GM19035 (cell line): Measurements from ENCODE around the gene AUTS2.

ENCODE experiments used
- ATAC-seq: cut with Tn5 transposase; IDR thresholded peaks from one replicate; pipeline ENCODE4 v1.9.1; 2021; ENCODE audit not compliant: unreplicated experiment

AUTS2 gene

DNA sequence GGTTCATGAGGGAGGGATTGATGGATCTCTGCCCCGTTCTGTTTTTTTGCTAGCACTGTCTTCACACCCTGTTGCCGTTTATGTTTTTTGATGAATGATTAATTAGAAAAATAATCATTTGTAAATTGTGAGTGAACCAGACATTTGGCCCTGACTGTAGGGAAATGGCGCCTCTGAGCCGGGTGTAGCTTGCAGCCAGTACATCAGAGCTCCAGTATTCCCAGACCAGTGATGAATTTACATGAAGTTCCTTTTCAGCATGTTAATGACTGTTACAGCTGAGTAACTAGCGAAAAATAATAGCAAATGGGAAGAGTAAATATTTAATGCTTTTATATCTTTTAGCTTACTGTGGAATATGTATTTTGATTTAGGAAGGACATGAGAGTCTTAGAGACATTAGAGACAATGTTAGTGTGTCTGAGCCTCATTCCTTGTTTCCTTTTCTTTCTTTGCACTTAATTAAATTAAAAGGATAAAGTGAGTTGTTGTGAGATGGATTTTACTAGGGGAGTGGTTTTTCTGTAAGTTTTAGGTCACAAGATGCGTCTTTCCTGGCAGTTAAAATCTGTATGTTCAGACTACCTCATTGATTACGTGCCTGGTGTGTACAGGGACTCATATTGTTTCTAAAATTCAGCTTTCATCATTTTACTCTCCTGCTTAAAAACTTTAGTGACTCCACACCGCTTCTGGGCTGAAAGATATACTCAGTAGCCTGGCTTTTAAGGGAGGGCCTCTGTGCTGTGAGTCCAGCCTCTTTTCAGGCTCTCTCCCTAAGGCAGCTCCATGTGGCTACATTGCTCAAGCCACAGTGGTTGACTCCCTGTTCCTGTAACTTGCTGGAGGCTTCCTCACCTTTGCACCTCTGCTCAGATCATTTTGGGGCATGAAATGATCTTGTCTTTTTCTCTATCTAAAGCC, 86.4 kb downstream of the AUTS2 start:
- no peak for ATAC-seq

DNA sequence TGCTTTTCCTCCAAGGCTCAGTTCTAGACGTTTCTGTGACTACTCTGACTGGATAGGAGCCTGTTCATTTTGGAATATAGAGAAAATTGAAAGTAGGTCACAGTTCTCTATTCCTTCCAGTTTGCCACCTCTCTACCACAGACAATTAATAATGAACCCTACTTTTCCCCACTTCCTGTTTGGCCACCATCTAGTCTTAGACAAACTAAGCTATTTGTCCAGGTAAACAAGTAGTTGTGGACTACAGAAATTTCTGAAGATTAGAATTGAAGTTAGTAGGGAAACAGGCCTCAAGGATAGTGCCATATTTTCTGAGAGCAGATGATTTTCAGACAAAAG, 87.0 kb downstream of the AUTS2 start:
- peak; percentile 44 for ATAC-seq

DNA sequence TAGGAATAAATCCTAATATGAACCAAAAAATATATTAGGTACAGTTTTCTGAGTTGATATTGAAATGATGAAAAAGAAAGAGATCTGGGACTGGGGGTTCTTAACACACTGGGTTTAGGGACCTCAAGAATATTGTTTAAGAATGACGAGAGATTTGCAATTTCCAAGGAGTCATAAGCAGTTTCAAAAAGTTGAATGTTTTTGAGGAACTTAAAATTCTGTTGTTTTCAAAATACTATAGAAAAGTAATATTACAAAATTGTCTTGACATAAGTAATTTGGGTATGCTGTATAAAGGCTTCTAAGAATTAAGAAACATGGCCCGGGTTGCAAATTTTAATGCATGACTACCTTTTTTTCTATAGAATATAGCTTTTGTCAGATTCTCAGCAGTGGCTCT, 88.1 kb downstream of the AUTS2 start:
- no peak for ATAC-seq

DNA sequence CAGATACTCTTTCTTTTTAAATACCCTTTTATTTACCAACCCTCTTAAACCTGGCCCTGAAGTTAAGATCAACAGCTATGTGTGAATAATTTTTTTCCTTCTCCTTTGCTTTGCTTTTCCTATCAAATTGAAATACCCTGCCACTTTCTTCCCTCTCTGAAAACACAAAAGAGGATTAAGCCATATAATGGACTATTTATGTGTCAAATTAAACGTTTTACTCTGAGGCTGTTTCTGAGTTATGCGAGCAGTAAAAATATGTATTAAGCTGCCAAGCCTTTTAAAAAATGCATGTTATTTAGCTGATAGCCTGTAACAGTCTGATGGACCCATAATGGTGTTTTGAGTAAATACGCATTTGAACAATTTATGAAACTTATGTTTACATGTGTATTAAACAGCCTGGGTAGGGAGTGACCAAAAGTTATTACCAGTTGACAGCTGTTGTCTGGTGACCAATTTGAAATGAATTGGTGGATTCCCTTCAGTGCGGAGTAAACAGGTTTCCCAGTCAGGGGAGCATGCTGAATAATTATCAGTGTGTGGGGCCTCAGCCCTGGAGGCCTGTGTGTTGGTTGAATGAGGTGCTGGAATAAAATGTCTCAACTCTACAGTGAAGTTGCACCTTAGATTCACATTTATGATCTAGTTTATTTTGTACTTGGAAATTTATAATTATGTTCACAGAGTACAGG, 89.6 kb downstream of the AUTS2 start:
- ATAC-seq = no peak

DNA sequence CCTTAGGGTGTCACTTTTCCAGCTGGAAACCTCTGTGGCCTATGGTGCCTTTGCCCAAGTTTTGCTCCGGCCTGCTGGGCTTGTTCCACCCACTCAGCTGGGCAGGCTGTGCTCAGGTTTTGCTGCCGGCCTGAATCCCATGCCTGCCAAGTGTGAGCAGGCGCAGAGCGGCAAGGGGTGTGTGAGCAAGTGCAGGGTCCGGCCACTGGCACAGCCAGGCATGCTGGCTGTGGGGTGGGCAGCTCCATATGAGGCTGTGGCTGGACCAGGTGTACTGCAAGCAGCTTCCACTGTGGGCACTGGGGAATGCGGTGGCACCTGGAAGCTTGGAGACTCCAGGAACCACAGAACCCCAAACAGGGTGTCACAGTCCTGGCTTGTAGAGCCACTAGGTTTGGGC, 92.1 kb downstream of the AUTS2 start:
- ATAC-seq = no peak

DNA sequence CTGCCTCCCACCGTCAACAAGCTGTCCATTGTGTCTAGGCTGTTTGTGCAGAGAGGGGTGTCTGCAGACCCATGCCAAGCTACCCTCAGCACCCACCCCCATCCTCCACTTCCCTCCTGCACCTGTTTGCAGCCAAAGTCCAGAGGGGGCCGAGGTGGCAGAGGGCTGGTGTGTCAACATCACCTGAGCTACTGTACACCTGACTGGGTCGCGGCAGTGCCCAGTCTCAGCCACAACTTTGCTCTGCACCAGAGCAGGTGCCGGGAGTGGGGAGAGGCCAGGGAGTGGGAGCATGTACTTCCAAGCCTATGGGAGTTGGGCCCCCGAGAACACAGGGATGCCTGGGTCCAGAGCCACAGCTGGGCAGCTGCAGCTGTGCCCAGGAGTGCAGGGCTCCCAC, 93.1 kb downstream of the AUTS2 start:
- no peak for ATAC-seq

DNA sequence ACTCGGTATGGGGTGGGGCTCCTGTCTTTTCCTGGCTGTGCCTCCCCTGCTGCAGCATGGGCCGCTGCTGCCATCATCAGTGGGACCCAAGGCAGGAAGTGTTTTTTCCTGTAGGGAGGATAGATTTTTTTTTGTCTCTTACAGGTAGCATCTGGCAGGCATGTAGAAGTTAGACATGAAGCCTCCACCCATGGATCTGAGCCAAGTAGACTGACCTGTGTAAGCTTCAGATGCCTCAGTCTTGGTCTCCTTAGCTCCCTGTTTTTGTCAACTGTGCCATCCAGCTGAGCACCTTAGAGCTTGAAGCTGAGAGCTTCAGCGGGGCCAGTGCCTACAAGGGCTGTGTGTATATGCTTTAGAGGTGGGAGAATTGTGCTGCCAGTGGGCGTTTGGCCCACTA, 93.5 kb downstream of the AUTS2 start:
- no peak for ATAC-seq

DNA sequence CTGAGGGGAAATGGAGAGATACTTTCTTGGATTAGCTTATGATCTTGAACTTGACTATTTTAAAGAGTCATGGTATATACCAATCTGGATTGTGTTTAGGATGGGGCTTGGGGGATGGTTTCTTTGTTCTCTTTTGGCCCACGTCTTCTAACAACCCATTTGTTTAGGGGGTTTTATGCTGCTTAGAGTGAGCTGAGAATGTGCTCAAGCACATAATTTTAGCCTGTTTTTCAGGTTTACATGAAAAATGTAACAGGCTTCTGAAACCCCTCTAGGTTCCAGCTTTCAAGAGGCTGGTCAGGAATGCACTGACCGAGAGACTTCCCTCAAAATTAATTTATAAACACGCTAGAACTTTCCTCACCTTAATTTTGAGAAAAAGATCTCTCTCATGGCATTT, 94.3 kb downstream of the AUTS2 start:
- ATAC-seq = no peak

DNA sequence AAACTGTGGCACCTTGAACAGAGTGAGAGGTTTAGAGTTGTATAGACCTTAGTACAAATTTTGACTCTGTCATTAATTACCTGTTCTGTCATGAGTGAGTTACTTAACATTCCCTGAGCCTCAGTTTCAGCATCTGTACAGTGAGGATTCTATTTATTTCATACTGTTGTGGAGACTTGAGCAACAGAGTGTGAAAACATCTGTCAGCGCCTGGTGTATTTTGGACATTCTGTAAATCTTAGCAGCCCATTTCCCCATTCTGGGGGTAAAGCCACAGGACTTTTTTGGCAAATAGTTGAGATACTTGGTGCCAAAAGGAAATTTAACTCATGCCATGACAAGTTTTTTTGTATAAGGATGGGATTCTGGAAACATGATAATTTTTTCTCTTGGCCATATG, 94.8 kb downstream of the AUTS2 start:
- ATAC-seq = no peak

DNA sequence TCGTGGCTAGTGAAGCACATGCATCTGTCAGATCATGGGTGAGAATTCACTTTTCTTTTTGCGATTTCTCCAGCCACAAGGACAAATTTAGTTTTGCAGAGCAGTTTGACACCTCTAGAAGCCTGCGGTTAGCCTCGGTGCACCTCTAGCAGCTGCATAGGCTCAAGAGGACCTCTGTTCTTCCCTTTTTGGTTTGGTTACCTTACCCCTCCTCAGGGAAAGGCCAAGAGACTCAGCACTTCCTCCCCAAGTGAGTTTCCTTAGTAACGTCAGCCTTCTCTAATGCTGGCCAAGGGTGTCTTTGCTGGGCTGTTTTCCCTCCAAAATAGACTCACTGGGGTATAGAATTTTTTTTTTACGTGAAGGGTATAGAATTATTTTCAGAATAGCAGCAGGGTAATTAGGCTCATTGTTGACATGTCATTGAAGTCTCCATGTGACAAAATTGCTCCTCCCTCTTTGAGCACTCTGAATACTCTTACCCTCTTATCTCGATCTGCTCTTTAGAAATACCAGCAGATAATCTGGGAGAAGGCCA, 97.8 kb downstream of the AUTS2 start:
- peak; percentile 89 for ATAC-seq

DNA sequence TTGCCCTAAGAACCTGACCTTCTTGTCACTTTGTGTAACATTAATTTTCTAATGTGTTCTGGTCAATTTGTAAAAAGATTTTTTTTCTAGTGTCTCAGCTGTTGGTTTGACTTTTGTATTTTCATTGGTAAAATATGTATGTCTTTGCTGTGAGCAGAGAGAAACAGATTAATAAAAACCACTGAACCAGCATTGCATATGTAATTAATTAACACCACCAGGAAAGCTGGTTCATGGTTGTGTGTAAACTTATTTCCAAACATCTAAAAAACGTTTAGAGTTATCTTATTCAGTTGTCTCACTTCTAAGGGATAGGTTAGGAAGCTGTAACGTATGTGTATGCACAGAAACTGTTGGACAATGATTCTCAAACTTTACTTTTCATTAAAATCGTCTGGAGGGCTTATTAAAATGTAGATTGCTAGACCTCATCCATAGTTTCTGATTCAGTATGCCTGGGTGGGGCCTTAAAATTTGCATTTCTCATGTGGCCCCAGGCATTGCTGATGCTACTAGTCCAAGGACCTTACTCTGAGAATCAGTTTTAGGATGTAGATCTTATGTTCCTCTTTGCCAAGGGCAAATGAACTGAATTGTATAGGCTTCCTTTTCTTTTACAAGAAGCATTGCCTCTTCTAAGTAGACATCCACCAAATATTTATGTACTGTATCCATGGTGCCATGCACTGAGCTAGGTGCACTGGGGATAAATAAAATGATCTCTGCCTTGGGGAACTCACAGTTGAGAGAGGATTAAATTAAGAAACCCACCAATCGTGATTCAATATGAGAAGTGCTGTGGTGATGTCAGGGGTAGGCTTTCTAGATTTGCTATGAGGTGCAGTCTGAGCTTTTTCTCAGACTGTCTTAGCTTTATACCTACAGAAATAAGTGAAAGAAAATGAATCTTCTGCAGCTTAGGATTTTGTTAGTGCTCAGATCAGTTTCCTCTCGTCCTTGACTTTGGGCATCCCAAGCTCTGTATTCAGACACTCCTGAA, 98.7 kb downstream of the AUTS2 start:
- no peak for ATAC-seq

DNA sequence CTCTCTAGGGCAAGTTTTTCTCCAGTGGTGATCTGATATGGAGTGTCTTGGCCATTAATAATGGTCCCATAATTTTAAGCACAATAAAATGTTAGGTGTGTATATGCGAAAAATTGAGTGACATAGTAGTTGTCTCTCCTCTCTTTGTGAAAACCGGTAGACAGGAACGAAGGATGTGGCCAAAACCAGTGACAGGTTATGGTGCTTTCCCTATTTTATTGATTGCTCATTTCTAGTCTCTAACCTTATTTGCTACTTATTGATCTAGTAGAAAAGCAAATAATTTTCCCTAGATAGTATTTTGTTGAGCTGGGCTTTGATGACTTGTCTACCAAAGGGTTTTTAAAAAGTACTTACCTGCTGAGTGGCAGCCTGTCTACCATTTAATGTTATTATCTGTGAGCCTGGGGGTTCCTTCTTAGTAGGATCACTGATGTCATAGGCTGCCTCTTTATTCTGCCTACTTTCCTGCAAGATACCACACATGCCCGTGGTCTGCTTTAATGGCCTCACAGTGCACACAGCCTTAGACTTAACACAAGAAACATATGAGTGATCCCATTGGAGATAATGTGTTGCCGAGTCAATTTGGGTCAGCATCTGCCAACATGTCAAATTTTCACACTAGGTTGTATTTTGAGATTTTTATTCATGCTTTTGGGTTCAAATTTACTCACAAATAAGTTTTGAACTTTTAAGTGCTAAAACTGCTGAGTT, 100.0 kb downstream of the AUTS2 start:
- ATAC-seq = no peak

DNA sequence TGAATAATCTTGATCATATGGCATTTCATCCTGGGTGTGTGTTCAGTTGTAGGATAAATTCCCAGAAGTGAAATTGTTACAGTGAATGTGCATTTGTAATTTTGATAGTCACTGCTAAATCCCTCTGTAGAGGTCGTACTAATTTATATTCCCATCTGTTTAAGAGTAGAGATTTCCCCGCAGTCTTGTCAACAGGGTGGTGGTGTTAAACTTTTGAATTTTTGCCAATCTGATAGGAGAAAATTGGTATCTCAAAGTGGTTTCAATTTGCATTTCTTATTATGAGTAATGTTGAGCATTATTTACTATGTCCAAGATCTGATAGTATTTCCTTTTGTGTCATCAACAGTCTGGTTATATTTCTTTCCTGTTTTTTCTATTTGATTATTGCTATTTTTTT, 101.7 kb downstream of the AUTS2 start:
- no peak for ATAC-seq

DNA sequence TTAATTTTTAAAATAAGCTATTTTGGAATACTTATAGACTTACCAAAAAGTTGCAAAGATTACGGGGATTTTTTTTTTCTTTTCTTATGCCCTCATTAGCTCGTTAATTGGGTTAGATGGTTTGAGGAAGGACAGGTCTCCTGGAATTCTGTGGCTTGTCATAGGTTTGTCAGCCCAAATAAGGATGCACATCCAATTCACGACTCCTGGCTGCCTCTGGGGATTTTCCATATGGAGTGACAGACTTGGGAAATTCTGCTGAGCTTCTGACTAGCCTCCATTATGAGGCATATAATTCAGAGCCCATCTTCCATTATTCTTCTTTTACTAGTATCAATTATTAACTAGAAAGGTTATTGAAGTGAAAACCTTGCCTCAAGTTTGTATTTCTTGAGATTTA, 102.1 kb downstream of the AUTS2 start:
- ATAC-seq = no peak

DNA sequence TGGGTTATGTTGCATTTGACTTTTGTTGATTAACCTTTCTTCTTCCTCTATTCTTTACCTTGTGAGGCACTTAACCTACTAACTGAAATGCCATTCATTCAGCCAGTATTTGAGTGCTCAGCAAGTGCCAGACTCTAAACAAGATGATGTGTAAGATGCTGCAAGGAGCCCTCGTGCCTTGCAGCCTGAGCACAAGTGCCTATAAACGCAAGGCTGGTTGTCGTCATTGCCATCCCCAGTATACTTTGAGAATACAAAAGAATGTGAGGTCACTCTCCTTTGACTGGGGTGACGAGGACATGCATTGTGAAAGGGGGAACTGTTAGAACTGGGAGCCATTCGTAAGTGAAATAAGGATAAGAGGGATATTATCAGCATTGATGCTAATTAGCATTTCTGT, 103.0 kb downstream of the AUTS2 start:
- no peak for ATAC-seq

DNA sequence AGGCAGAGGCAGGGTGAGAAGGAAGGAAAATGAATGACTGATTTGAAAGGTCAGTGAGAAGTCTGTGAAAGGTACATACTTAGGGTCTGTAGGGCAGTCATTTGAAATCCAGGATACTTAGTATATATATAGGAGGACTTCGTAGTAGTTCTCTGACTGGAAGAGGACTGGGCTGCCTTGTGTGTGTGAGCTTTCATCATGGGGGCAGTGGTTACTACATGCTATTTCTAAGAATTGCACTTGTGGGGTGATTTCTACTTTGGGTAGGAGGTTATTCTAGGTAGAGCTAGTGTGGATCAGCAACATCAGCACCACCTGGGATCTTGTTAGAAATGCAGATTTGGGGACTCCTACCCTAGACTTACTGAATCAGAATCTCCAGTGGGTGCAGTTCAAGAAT, 104.1 kb downstream of the AUTS2 start:
- ATAC-seq = no peak

DNA sequence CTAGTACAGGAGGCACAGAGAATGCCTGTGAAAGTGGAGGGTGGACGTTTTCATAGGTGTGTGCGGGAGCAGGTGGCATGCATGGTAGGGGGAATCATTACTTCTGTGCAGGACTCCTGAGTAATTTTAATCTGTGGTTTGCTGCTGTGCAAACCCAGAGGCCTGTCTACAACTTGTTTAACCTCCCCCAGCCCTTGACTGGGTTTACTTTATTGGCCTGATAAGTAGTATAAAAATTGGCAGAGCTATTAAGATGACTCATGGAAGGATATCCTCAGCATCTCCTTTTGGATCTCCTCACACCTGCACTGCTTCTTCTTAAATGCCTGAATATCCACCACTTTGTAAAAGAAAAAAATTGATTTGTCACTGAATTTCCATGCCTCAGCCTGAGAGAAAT, 104.8 kb downstream of the AUTS2 start:
- ATAC-seq = no peak

DNA sequence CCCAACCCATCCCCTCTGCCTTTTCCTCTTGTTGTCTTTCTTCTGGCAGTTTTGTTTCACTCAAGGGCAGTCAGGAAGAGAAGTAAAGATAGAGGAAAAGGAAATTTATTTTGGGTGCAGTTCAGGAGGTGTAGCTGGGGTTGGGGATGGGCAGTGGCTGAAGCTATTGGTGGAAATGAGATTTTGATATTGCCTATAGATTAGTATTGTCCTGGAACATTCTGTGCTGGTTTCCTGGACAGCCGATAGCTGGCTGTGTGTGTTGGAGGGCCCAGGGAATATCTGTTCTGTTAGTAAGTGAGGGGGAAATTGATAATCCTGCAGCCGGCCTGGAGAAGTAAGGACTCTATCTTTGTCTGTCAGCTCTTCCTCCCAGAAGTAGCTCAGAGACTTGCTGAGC, 107.8 kb downstream of the AUTS2 start:
- ATAC-seq = no peak

DNA sequence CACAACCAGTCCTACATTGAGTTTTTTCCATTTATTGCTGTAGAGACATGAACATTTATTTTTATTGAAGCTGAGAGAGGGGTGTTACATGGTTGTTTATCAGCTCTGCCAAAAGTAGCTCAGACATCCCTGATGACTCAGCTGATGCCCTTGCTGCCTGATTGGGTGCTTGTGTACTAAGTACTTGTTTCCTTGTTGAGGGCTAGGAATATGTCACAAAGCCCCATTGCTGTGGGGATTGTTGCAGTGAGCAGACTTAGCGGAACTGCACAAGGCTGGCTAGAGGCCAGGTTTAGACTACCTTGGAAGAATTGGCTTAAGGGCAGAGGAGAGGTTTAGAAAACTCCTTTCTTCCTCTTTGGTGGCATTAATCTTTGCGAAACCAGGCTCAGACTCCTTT, 110.6 kb downstream of the AUTS2 start:
- no peak for ATAC-seq

DNA sequence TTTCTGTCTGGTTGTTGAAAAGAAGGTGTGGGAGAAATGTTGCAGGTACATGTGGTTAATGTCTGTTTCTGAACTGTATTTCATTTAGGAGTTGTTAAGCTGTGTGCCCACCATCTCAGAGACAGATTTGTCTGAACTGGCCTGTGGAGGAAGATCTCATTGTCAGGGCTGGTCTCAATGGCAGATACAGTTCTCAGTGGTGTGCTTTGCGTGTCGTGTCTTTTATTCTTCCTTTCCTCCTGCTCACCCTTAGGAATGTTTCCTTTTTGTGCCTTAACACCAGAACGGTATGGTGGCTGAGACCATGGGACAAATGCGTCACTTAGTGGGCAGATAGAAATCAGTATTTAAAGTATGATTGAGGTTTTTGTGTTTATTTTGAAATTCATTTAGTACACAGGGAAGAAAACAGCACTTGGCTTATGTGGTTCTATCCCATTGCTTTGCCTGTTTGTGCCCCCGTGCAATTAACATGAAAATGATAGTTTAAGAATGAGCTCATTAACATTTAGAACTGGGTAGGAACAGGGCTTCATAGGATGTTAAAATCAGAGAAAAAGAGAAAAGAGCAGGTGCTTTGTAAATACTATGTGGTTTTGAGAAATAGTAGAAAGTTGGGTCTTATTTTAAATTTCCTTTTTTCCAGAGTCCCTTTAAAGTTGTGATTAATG, 112.6 kb downstream of the AUTS2 start:
- no peak for ATAC-seq
